Measurements from ENCODE around the gene RBM20.
"Not testable (repeated sequence)": the region's sequence is repeated elsewhere in the genome, so short reads cannot be mapped to it uniquely, and the experiment has no call there.

Gene RBM20

DNA sequence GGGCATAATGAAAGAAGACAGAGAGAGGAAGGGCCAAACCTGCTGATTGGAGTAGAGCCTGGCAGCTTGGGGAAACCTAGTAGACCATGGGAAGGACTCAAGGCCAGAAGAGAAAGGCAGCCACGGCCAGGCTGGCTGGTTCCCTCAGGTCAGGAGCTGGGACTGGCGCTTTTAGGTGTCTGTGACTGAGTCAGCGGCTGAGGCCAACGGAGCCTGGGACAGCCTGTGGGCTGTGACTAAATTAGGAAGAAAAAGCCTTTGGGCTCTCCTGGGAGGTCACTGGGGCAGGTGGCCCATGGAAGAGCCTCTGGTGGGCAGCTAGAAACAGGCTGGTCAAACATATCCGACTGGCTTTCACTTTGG, 118.7 kb downstream of the RBM20 start:
- Histone ChIP-seq H3K27ac (ENCODE audit: low read length) (no peak overlapping the region), H3K36me3 (ENCODE audit: control insufficient read depth in 1 of 2, insufficient read depth in 2 of 2, low read length in 2 of 2) (no peaks in the 10 kb centered on the region), H3K4me1 (ENCODE audit: control insufficient read depth in 1 of 2, insufficient read depth in 2 of 2, low read length in 2 of 2) (no peaks in the 10 kb centered on the region), H3K9me3 (ENCODE audit: control insufficient read depth in 1 of 2, low read length in 2 of 2) (no peaks in the 10 kb centered on the region), H3K27me3 (ENCODE audit: low read depth, low read length) (no peaks in the 10 kb centered on the region), H3K4me3 (ENCODE audit: low read depth in 1 of 2, low read length in 2 of 2) (no peak overlapping the region)

DNA sequence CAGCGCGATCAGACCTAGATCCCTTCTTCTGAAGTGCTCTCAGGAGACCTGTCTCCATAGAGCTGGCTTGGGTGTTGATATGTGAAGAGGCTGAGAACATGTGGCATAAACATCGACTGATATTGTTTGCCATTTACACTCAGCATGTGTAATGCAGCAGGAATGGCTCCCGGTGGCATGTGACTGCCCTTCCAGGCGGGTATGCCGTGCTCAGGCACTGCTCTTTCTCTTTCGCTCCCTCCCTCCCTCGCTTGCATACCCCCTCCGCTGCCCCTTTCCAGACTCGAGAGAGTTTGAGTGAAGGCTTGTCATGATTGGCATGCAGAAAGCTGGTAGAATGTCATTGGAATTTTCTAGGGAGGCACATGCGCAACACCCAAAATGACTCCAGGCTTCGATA, 120.2 kb downstream of the RBM20 start:
- H3K4me1 ChIP-seq (ENCODE audit: control insufficient read depth in 1 of 2, insufficient read depth in 2 of 2, low read length in 2 of 2), result no peaks in the 10 kb centered on the region
- H3K9me3 ChIP-seq (ENCODE audit: control insufficient read depth in 1 of 2, low read length in 2 of 2), result no peaks in the 10 kb centered on the region
- no peak overlapping the region for H3K4me3 ChIP-seq (ENCODE audit: low read depth in 1 of 2, low read length in 2 of 2)
- no peak overlapping the region for H3K27ac ChIP-seq (ENCODE audit: low read length)
- no peaks in the 10 kb centered on the region for H3K27me3 ChIP-seq (ENCODE audit: low read depth, low read length)
- H3K36me3 ChIP-seq (ENCODE audit: control insufficient read depth in 1 of 2, insufficient read depth in 2 of 2, low read length in 2 of 2), result no peaks in the 10 kb centered on the region

DNA sequence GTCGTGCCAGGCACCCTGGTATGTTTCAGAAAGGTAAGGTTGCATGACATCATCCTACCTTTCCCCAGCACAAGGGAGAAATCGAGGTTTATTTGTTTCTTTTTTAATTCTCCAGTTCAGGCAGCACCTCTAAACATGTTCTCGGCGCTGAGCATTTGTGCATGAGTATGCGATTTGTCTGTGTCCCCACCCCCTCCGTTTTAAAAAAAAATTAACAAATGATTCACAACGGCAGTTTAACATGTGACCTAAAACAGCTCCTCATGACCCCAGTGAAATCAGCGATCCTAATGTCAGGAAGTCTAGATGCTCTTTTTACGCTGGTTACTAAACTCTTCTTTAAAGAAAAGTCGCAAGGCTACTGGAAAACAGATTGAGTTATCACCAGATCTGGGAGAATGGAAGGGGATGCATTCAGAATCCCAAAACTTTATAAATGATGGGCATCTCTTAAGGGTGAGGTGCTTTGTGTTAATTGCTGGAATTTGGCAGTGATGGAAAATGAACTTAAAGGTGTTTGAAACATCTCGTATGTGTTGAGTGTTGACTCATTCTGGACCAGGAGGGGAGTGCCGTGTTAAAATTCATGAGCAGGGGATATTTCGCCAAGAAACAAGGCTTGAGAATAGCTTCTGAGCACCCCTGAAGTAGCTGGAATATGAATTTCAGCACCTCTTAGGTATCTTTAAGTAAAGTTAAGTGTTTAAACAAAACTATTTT, 120.8 kb downstream of the RBM20 start:
- H3K36me3 ChIP-seq (ENCODE audit: control insufficient read depth in 1 of 2, insufficient read depth in 2 of 2, low read length in 2 of 2), result no peaks in the 10 kb centered on the region
- H3K4me3 ChIP-seq (ENCODE audit: low read depth in 1 of 2, low read length in 2 of 2), result no peak overlapping the region
- no peak overlapping the region for H3K27ac ChIP-seq (ENCODE audit: low read length)
- H3K27me3 ChIP-seq (ENCODE audit: low read depth, low read length), result no peaks in the 10 kb centered on the region
- H3K4me1 ChIP-seq (ENCODE audit: control insufficient read depth in 1 of 2, insufficient read depth in 2 of 2, low read length in 2 of 2), result no peaks in the 10 kb centered on the region
- H3K9me3 ChIP-seq (ENCODE audit: control insufficient read depth in 1 of 2, low read length in 2 of 2), result no peaks in the 10 kb centered on the region

DNA sequence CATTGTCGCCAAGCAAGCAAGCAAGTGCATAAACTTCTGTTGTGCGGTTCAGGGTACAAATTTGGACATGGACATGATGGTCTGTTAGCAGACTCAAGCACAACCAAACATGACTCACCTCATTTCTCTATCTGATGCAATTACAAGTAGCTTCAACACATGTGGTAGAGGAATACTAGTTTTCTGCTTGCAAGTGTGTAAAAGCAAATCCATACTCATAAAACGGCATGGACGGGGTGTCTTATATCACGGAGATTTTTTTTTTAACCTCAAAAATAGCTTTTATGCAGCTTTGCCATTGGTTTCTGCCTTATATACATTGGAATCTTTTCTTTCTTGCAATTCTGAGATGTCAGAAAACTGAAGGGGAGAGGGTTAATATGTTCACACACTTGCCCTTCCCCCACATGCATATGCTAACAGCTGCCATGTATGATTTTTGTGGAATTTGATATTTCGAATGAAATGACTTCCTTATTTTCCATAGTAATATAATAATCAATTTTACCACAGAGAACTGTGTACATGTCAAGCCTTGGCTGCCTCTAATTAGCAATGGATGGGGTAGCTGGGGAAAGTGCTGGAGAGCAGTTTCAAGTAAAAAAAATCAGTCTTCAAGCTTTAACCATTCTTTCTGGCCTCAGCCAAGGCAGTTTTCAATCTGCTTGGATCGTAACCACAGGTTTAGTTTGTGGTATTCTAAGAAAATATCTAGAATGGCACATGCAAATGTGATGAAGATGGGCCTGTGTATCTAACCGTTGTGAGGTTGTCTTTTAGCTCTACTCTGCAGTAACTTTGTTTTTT, 121.6 kb downstream of the RBM20 start:
- Histone ChIP-seq H3K27ac (ENCODE audit: low read length) (no peak overlapping the region), H3K9me3 (ENCODE audit: control insufficient read depth in 1 of 2, low read length in 2 of 2) (no peaks in the 10 kb centered on the region), H3K27me3 (ENCODE audit: low read depth, low read length) (no peaks in the 10 kb centered on the region), H3K36me3 (ENCODE audit: control insufficient read depth in 1 of 2, insufficient read depth in 2 of 2, low read length in 2 of 2) (no peaks in the 10 kb centered on the region), H3K4me3 (ENCODE audit: low read depth in 1 of 2, low read length in 2 of 2) (no peak overlapping the region), H3K4me1 (ENCODE audit: control insufficient read depth in 1 of 2, insufficient read depth in 2 of 2, low read length in 2 of 2) (no peaks in the 10 kb centered on the region)

DNA sequence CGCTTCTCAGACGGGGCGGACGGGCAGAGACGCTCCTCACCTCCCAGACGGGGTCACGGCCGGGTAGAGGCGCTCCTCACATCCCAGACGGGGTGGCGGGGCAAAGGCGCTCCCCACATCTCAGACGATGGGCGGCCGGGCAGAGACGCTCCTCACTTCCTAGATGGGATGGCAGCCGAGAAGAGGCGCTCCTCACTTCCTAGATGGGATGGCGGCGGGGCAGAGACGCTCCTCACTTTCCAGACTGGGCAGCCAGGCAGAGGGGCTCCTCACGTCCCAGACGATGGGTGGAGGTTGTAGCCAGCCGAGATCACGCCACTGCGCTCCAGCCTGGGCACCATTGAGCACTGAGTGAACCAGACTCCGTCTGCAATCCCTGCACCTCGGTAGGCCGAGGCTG, 123.5 kb downstream of the RBM20 start:
- H3K4me3 ChIP-seq (ENCODE audit: low read depth in 1 of 2, low read length in 2 of 2); H3K27me3 ChIP-seq (ENCODE audit: low read depth, low read length); H3K9me3 ChIP-seq (ENCODE audit: control insufficient read depth in 1 of 2, low read length in 2 of 2); H3K36me3 ChIP-seq (ENCODE audit: control insufficient read depth in 1 of 2, insufficient read depth in 2 of 2, low read length in 2 of 2); H3K27ac ChIP-seq (ENCODE audit: low read length); H3K4me1 ChIP-seq (ENCODE audit: control insufficient read depth in 1 of 2, insufficient read depth in 2 of 2, low read length in 2 of 2): not testable (repeated sequence)

DNA sequence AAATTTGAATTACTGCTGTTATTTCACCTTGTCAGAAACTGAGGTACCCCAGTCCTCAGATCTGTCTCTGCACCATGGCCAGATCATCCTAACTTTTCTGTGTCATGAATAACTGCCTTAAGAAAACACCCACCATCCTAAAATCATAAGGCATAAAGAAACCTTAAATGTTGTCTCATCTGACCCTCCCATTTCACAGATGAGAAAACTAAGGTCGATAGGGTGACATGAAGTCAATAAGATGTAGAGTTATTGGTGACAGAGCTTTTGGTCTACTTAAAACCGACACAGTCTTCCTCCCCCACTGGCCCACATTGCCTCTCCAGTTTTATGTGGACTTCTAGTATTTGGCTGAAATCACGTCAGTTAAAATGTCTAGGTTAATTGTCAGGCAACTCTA, 126.1 kb downstream of the RBM20 start:
- Histone ChIP-seq H3K27ac (ENCODE audit: low read length) (no peak overlapping the region), H3K9me3 (ENCODE audit: control insufficient read depth in 1 of 2, low read length in 2 of 2) (no peaks in the 10 kb centered on the region), H3K4me3 (ENCODE audit: low read depth in 1 of 2, low read length in 2 of 2) (no peak overlapping the region), H3K4me1 (ENCODE audit: control insufficient read depth in 1 of 2, insufficient read depth in 2 of 2, low read length in 2 of 2) (no peaks in the 10 kb centered on the region), H3K36me3 (ENCODE audit: control insufficient read depth in 1 of 2, insufficient read depth in 2 of 2, low read length in 2 of 2) (no peaks in the 10 kb centered on the region), H3K27me3 (ENCODE audit: low read depth, low read length) (no peaks in the 10 kb centered on the region)

DNA sequence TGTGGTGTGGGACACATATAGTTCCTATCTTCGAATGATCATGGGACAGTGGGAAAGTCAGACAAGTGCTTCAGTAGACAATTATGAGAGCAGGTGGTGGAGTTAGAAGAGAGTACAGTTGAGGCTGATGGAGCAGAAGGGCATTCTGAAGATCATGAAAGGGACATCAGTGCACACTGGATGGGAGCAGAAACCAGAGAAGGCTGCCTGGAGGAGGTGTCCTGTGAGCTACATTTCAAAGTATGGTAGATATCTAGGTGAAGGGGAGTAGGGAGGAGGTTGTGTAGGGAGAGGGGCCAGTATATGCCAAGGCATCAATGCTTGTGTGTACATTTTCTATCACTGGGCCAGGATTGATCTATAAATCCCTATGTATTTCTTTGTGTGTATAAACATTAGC, 127.3 kb downstream of the RBM20 start:
- no peaks in the 10 kb centered on the region for H3K36me3 ChIP-seq (ENCODE audit: control insufficient read depth in 1 of 2, insufficient read depth in 2 of 2, low read length in 2 of 2)
- no peaks in the 10 kb centered on the region for H3K4me1 ChIP-seq (ENCODE audit: control insufficient read depth in 1 of 2, insufficient read depth in 2 of 2, low read length in 2 of 2)
- H3K27ac ChIP-seq (ENCODE audit: low read length), result no peak overlapping the region
- no peaks in the 10 kb centered on the region for H3K9me3 ChIP-seq (ENCODE audit: control insufficient read depth in 1 of 2, low read length in 2 of 2)
- H3K27me3 ChIP-seq (ENCODE audit: low read depth, low read length), result no peaks in the 10 kb centered on the region
- no peak overlapping the region for H3K4me3 ChIP-seq (ENCODE audit: low read depth in 1 of 2, low read length in 2 of 2)

DNA sequence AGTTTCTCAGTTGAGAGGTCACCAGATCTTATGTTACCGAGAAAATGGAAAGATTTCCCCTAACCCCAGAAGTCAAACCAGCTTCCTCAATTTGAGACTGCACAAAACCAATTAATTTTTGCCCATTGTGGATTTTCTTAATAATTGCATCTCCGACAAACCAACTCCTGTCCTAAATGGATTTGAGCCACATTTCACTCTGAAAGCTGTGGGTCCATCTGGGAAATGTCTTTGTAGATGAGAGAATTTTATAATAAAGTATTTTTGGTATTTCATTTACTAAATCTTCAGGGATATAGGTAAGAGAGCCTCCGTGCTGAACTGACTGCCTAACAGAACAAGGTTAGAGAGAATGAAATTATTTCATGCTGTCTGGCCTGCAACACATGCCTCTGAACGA, 127.9 kb downstream of the RBM20 start:
- H3K27me3 ChIP-seq (ENCODE audit: low read depth, low read length), result no peaks in the 10 kb centered on the region
- H3K4me3 ChIP-seq (ENCODE audit: low read depth in 1 of 2, low read length in 2 of 2), result no peak overlapping the region
- H3K27ac ChIP-seq (ENCODE audit: low read length), result no peak overlapping the region
- H3K4me1 ChIP-seq (ENCODE audit: control insufficient read depth in 1 of 2, insufficient read depth in 2 of 2, low read length in 2 of 2), result no peaks in the 10 kb centered on the region
- H3K9me3 ChIP-seq (ENCODE audit: control insufficient read depth in 1 of 2, low read length in 2 of 2), result no peaks in the 10 kb centered on the region
- H3K36me3 ChIP-seq (ENCODE audit: control insufficient read depth in 1 of 2, insufficient read depth in 2 of 2, low read length in 2 of 2), result no peaks in the 10 kb centered on the region

DNA sequence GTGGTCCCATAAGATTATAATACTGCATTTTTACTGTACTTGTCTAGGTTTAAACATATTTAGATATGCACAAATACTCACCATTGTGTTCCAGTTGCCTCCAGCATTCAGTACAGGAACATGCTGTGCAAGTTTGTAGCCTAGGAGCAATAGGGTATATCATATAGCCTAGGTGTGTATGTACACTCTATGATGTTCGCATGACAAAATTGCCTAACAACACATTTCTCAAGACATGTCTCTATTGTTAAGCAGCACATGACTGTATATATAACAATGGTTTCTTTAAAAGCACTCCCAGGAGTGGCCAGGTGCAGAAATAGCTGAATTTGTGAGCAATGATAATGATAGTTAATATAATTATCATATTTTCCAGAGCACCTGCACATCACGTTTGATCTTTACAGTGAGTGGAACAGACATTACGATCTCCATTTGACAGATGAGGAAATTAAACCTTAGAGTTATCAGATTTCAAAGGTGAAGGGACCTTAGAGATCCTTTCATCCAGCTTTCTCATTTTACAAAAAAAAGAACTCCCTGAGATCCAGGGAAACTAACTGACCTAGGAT, 128.4 kb downstream of the RBM20 start:
- no peak overlapping the region for H3K4me3 ChIP-seq (ENCODE audit: low read depth in 1 of 2, low read length in 2 of 2)
- no peaks in the 10 kb centered on the region for H3K36me3 ChIP-seq (ENCODE audit: control insufficient read depth in 1 of 2, insufficient read depth in 2 of 2, low read length in 2 of 2)
- no peaks in the 10 kb centered on the region for H3K27me3 ChIP-seq (ENCODE audit: low read depth, low read length)
- no peak overlapping the region for H3K27ac ChIP-seq (ENCODE audit: low read length)
- no peaks in the 10 kb centered on the region for H3K4me1 ChIP-seq (ENCODE audit: control insufficient read depth in 1 of 2, insufficient read depth in 2 of 2, low read length in 2 of 2)
- H3K9me3 ChIP-seq (ENCODE audit: control insufficient read depth in 1 of 2, low read length in 2 of 2), result no peaks in the 10 kb centered on the region

DNA sequence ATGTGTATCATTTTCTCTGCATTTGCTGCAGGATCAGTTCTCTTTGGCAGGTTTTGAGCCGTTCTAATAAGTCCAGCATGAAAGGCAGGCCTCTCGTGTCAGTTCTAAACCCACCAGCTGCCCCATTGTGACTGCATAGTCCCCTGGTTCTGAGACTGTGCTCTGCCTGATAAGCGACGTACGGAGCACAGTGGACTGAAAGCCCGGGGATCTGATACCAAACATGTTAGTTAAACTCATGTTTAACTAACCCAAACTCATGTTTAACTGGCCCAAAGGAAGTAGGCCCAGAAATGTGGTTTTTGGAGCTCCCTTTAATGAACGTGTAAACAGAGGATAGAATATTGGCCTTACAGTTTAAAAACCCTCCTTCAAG, 129.5 kb downstream of the RBM20 start:
- no peaks in the 10 kb centered on the region for H3K27me3 ChIP-seq (ENCODE audit: low read depth, low read length)
- peak overlapping the region; percentile 40 for H3K27ac ChIP-seq (ENCODE audit: low read length)
- H3K4me3 ChIP-seq (ENCODE audit: low read depth in 1 of 2, low read length in 2 of 2), result no peak overlapping the region
- H3K4me1 ChIP-seq (ENCODE audit: control insufficient read depth in 1 of 2, insufficient read depth in 2 of 2, low read length in 2 of 2), result no peaks in the 10 kb centered on the region
- H3K9me3 ChIP-seq (ENCODE audit: control insufficient read depth in 1 of 2, low read length in 2 of 2), result no peaks in the 10 kb centered on the region
- no peaks in the 10 kb centered on the region for H3K36me3 ChIP-seq (ENCODE audit: control insufficient read depth in 1 of 2, insufficient read depth in 2 of 2, low read length in 2 of 2)

DNA sequence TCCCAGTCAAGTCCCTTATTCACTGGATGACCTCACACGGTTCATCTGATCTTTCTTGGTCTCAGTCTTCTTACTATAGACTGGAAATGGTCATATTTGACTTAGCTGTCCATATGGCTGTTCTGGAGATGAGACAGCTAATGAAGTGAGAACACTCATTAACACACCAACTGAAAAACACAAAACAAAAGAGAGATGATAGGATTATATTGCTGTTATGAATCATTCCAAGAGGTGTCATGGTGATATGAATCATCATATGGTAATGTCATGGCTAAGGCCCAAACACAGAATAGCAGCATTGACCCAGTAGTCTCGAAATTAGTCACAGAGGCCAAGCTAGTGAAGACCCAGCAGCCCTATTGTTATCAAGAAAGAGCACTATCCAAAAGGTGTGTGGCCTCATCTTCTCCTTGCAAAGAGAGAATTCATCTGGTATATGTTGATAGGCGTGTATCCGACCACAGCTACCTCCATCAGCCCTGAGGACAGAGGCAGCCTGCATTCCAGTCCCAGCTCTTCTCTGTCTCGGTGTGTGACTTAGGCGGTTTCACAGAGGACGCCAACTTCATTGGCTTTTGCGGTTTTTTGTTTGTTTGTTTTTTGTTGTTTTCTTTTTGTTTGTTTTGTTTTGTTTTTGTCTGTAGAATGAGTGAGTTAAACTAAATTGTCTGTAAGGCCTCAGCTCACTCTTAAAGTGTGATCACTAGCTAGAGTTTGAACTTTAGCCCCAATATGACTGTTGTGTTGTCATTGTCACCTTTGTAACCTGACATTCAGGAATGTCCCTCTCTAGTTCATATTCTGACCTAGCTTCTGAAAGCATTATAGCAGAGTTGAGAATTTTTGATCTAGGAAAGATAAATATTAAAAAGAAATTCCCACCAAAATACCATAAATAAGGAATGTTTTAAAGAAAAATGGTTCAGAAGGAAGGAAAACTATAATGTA, 130.2 kb downstream of the RBM20 start:
- H3K27ac ChIP-seq (ENCODE audit: low read length), result peak overlapping the region; percentile 40
- no peaks in the 10 kb centered on the region for H3K36me3 ChIP-seq (ENCODE audit: control insufficient read depth in 1 of 2, insufficient read depth in 2 of 2, low read length in 2 of 2)
- H3K27me3 ChIP-seq (ENCODE audit: low read depth, low read length), result no peaks in the 10 kb centered on the region
- H3K4me1 ChIP-seq (ENCODE audit: control insufficient read depth in 1 of 2, insufficient read depth in 2 of 2, low read length in 2 of 2), result no peaks in the 10 kb centered on the region
- no peak overlapping the region for H3K4me3 ChIP-seq (ENCODE audit: low read depth in 1 of 2, low read length in 2 of 2)
- no peaks in the 10 kb centered on the region for H3K9me3 ChIP-seq (ENCODE audit: control insufficient read depth in 1 of 2, low read length in 2 of 2)

All from muscle layer of duodenum (tissue), 2 donors.